Renal pelvis (tissue), 12 donors: Measurements from ENCODE around the gene EPN3. TPM values are rescaled to one million over a fixed set of nuclear protein-coding genes. Genes with fewer than 3 reads are reported as not detected.

Experiments used
- DNase-seq: peaks from one replicate; pipeline ENCODE4 v3.0.0-alpha.2; 2013
- long read RNA-seq, 16 experiments: transcript quantifications; one replicate each; lab custom pipeline, GENCODE V29; 2026
- polyA plus RNA-seq, 3 donors: library from polyadenylated mRNA; unstranded; fragments of 120-200 nt; gene quantifications; one replicate each; pipeline ENCODE4 v1.2.1, GENCODE V29; 2013; ENCODE audit not compliant: insufficient read length in 3 of 3

The EPN3 gene
- 10 to 100 TPM; 15.4 to 16.8 (median 16.2) TPM for polyA plus RNA-seq
- long read RNA-seq, donor 1, full-length matches to known transcripts: 3 of 3 reads
- long read RNA-seq, donor 1, partial matches to known transcripts: 0 of 3 reads
- long read RNA-seq, donor 1, other reads (novel, unspliced or antisense): 0 of 3 reads
- long read RNA-seq, donor 2, full-length matches to known transcripts: 3 of 3 reads
- long read RNA-seq, donor 2, partial matches to known transcripts: 0 of 3 reads
- long read RNA-seq, donor 2, other reads (novel, unspliced or antisense): 0 of 3 reads
- long read RNA-seq, donor 3: 0 reads
- long read RNA-seq, donor 4, full-length matches to known transcripts: 3 of 3 reads
- long read RNA-seq, donor 4, partial matches to known transcripts: 0 of 3 reads
- long read RNA-seq, donor 4, other reads (novel, unspliced or antisense): 0 of 3 reads
- long read RNA-seq, donor 5: 0 reads
- long read RNA-seq, donor 6, full-length matches to known transcripts: 2 of 2 reads
- long read RNA-seq, donor 6, partial matches to known transcripts: 0 of 2 reads
- long read RNA-seq, donor 6, other reads (novel, unspliced or antisense): 0 of 2 reads
- long read RNA-seq, donor 7: 0 reads
- long read RNA-seq, donor 8: 0 reads
- long read RNA-seq, donor 9, full-length matches to known transcripts: 2 of 2 reads
- long read RNA-seq, donor 9, partial matches to known transcripts: 0 of 2 reads
- long read RNA-seq, donor 9, other reads (novel, unspliced or antisense): 0 of 2 reads
- long read RNA-seq, donor 10, full-length matches to known transcripts: 3 of 3 reads
- long read RNA-seq, donor 10, partial matches to known transcripts: 0 of 3 reads
- long read RNA-seq, donor 10, other reads (novel, unspliced or antisense): 0 of 3 reads
- long read RNA-seq, donor 11: 0 reads
- long read RNA-seq, donor 12, full-length matches to known transcripts: 2 of 2 reads
- long read RNA-seq, donor 12, partial matches to known transcripts: 0 of 2 reads
- long read RNA-seq, donor 12, other reads (novel, unspliced or antisense): 0 of 2 reads
- long read RNA-seq, donor 13: 0 reads
- long read RNA-seq, donor 14: 0 reads
- long read RNA-seq, donor 15: 0 reads
- long read RNA-seq, donor 16, full-length matches to known transcripts: 2 of 2 reads
- long read RNA-seq, donor 16, partial matches to known transcripts: 0 of 2 reads
- long read RNA-seq, donor 16, other reads (novel, unspliced or antisense): 0 of 2 reads

DNA sequence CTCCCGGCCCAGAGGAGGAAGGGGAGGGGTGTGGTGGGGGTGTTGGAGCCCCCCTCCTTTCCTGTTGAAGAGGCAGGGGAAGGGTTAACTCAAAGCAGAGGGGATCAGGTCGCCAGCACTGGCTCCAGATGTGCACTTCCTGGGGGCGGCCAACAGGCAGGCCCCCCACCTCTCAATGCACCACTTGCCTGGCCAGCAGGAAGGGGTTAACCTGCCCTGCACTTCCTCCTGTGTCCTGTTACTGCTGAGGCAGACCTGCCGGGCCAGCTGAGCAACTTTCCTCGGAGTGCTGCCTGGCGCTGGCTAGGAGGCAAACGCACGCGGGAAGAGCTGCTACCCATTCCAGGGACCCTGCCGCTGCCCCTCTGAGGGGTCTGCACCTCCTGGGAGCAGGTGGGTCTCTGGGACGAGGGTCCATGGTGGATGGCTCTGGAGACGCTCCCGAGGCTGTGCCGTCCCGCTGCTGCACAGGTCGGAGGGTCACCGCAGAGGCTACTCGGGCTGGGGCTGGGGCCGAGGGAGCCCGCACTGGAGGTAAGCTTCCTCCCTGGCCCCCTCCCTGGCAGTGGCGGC is at the start of gene EPN3:
Gene EPN3, plus strand, starts transcription at position 284 of the 573 bp plus-strand sequence. CDS start 3,822 bp downstream, outside the sequence.
- DNase-seq: no peak

GRCh38 chr17:50483266-50483665 is 49.3 kb upstream of the EPN3 start:
- no peak for DNase-seq

GRCh38 chr17:50484386-50485155 is 48.0 kb upstream of the EPN3 start:
- no peak for DNase-seq

GRCh38 chr17:50487213-50488096 is 45.1 kb upstream of the EPN3 start:
- DNase-seq: no peak

DNA sequence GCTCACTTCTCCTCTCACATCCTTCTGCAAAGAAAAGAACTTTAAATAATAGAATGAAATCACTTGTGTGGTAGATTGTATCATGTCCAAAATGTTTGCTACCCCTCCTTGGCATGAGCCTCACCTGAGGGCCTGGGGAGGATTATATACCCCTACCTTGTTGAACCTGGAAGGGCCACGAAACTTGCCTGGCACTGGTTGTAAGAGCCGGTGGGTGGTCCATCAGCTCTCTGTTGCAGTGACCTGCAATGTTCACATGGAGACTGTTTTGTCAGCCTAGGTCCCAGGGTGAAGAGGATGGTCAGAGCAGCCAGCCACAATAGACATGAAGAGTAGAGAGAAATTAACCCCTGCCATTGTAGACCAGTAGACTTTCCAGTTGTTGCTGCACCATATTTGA is 43.7 kb upstream of the EPN3 start:
- no peak for DNase-seq

DNA sequence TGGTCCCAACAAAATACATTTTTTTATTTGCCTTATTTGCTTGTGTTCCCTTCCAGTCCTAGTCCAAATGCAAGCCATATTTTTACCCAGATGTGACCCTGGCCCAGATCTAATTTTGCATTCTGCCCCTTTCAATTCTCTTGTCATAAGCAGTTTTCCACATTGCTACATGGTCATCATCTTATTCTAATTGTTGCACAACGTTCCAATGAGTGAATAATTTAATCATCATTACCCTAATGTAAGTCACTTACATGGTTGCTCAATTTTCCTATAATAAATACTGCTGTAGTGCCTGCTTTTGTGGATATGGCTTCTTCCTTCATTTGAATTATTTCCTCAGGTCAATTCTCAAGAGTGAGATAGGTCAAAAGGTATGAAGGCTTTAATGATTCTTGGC is 41.0 kb upstream of the EPN3 start:
- DNase-seq: no peak

DNA sequence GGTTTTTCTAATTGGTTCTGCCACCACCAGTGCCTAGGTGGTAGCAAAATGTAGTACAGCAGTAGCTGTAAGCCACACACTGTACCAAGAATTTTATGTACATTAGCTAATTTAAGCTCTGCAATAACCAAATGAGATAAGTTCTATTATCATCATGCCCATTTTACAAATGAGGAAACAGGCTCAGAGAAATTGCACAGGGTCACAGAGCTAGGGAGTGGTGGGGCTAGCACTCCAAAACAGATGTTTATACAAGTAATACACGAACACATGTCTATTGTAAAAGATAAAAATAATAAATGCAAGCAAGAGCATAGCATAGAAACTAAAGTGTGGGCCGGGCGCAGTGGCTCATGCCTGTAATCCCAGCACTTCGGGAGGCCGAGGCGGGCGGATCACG is 40.3 kb upstream of the EPN3 start:
- DNase-seq: no peak

DNA sequence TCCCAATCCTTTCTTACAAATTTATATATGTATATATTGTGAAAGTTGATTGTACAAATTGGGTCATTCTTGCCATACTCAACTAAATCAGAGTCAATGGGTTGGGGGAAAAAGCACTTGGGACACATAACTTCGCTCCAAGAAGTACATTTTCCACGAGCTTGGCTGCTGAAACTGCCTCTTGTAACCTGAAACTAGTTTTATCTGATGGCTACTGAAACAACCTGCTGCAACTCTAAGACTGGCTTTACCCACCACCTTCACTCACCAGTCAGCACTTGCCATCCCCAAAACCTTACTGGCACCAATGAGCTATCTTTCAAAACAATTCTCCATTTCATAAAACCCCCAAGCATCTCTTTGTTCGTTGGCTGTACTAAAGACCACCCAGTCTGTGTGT is 38.8 kb upstream of the EPN3 start:
- DNase-seq: no peak

GRCh38 chr17:50495217-50495823 is 37.2 kb upstream of the EPN3 start:
- DNase-seq: no peak

DNA sequence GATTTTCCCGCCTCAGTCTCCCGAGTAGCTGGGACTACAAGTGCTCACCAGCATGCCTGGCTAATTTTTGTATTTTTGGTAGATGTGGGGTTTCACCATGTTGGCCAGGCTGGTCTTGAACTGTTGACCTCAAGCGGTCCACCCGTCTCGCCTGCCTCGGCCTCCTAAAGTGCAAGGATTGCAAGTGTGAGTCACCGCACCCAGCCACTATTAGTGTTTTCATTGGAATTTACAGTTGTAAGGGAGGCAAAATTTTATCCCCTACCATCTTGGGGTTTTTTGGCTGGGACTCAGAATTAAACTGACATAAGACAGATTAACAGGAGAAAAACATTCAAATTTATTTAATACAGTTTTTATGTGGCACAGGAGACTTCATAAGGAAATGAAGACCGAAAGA is 36.6 kb upstream of the EPN3 start:
- no peak for DNase-seq

- no peak for DNase-seq
Measured at GRCh38 chr17:50498021-50498874, 34.3 kb upstream of the EPN3 start.

- no peak for DNase-seq
Measured at GRCh38 chr17:50499270-50499669, 33.3 kb upstream of the EPN3 start.

- DNase-seq: no peak
Measured at GRCh38 chr17:50499721-50500120, 32.8 kb upstream of the EPN3 start.

DNA sequence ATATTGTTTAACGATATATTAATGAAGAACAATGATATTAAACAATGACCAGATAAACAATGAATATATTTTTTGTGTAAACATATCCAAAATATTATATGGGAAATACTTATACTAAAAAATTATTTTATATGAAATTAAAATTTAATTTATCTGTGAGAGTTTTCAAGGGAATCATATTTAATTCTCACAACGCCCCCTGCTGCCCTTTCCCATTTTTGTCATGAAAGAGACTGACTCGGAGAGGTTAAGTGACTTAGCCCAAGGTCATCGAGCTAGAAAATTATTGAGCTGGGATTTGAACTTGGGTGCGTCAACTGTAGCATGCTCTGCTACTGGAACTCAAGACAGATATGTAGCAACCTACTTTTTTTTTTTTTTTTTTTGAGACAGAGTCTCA is 31.5 kb upstream of the EPN3 start:
- DNase-seq: no peak

GRCh38 chr17:50502301-50502990 is 30.1 kb upstream of the EPN3 start:
- DNase-seq: no peak

- DNase-seq: no peak
Measured at GRCh38 chr17:50505591-50506130, 26.9 kb upstream of the EPN3 start.

- no peak for DNase-seq
Measured at GRCh38 chr17:50506298-50506697, 26.2 kb upstream of the EPN3 start.
